ENCODE measurements around the gene CCN6.

The CCN6 gene

DNA sequence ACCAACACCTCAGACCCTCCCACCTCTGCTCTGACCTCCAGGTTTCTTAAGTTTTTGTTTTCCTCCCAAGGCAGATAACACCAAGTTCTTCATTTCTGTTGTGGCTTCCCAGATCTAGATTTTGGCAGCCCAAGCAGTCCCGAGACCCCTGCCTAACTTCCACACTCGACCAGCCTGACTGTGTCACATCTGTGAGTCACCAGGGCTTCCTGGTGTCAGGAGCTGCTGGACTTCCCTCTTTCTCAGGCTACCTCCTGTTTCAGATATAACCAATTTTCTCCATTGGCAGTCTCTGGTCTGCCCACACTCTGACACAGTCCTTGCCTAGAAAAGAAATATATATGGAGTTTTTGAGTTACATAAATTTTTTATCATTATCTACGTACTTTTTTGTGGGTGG, 46.1 kb upstream of the CCN6 start:
- TF ChIP-seq TAF1 (IDR thresholded peaks at IDR 0.05; ENCODE audit: low read depth) = no peak
- TF ChIP-seq RAD21 (IDR thresholded peaks at IDR 0.05; ENCODE audit: low read depth) = no peak
- no peak for TF ChIP-seq FOXM1 (IDR thresholded peaks at IDR 0.05; ENCODE audit: borderline replicate concordance, low read depth)
- TF ChIP-seq TCF12 (IDR thresholded peaks at IDR 0.05; ENCODE audit: low read depth) = no peak
- TF ChIP-seq, protein P1, sequence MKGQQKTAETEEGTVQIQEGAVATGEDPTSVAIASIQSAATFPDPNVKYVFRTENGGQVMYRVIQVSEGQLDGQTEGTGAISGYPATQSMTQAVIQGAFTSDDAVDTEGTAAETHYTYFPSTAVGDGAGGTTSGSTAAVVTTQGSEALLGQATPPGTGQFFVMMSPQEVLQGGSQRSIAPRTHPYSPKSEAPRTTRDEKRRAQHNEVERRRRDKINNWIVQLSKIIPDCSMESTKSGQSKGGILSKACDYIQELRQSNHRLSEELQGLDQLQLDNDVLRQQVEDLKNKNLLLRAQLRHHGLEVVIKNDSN (IDR thresholded peaks at IDR 0.05) = no peak
- no peak for TF ChIP-seq NFIC (IDR thresholded peaks at IDR 0.05)
- TF ChIP-seq CEBPB (IDR thresholded peaks at IDR 0.05) = no peak
- TF ChIP-seq CREB1 (IDR thresholded peaks at IDR 0.05; ENCODE audit: low read depth) = no peak
- TF ChIP-seq EGR1 (IDR thresholded peaks at IDR 0.05) = no peak
- TF ChIP-seq, protein P2, sequence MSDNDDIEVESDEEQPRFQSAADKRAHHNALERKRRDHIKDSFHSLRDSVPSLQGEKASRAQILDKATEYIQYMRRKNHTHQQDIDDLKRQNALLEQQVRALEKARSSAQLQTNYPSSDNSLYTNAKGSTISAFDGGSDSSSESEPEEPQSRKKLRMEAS (IDR thresholded peaks at IDR 0.05) = no peak
- no peak for TF ChIP-seq TEAD4 (IDR thresholded peaks at IDR 0.05)
- TF ChIP-seq YY1 (IDR thresholded peaks at IDR 0.05; ENCODE audit: low read depth) = no peak
- TF ChIP-seq ZBTB7A (IDR thresholded peaks at IDR 0.05; ENCODE audit: low read depth) = no peak
- TF ChIP-seq, protein P3, sequence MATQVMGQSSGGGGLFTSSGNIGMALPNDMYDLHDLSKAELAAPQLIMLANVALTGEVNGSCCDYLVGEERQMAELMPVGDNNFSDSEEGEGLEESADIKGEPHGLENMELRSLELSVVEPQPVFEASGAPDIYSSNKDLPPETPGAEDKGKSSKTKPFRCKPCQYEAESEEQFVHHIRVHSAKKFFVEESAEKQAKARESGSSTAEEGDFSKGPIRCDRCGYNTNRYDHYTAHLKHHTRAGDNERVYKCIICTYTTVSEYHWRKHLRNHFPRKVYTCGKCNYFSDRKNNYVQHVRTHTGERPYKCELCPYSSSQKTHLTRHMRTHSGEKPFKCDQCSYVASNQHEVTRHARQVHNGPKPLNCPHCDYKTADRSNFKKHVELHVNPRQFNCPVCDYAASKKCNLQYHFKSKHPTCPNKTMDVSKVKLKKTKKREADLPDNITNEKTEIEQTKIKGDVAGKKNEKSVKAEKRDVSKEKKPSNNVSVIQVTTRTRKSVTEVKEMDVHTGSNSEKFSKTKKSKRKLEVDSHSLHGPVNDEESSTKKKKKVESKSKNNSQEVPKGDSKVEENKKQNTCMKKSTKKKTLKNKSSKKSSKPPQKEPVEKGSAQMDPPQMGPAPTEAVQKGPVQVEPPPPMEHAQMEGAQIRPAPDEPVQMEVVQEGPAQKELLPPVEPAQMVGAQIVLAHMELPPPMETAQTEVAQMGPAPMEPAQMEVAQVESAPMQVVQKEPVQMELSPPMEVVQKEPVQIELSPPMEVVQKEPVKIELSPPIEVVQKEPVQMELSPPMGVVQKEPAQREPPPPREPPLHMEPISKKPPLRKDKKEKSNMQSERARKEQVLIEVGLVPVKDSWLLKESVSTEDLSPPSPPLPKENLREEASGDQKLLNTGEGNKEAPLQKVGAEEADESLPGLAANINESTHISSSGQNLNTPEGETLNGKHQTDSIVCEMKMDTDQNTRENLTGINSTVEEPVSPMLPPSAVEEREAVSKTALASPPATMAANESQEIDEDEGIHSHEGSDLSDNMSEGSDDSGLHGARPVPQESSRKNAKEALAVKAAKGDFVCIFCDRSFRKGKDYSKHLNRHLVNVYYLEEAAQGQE (IDR thresholded peaks at IDR 0.05; ENCODE audit: low read depth) = no peak
- no peak for TF ChIP-seq EP300 (IDR thresholded peaks at IDR 0.05; ENCODE audit: borderline replicate concordance)

DNA sequence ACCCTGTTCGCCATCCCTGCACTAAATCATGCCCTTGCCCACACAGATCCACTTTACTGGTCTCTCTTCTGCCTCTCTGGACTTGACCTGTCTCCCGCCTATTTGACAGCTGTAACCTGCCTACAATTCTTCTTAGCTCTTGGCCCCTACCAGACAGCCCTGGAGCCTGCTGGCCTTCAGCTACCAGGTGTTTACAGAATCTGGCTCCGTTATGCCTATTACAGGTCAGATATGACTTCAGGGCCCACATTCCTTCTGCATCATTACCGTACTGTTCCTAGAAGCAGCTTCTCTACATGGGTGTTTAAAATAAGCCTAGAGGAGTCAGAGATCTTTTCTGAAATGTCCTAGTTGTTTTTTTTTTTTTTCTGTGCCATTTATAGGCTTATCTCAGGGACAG, 45.4 kb upstream of the CCN6 start:
- TF ChIP-seq, protein P3 (IDR thresholded peaks at IDR 0.05; ENCODE audit: low read depth) = no peak
- TF ChIP-seq TEAD4 (IDR thresholded peaks at IDR 0.05) (no peak), CREB1 (IDR thresholded peaks at IDR 0.05; ENCODE audit: low read depth) (no peak), TAF1 (IDR thresholded peaks at IDR 0.05; ENCODE audit: low read depth) (no peak)
- TF ChIP-seq, protein P2 (IDR thresholded peaks at IDR 0.05) = no peak

DNA sequence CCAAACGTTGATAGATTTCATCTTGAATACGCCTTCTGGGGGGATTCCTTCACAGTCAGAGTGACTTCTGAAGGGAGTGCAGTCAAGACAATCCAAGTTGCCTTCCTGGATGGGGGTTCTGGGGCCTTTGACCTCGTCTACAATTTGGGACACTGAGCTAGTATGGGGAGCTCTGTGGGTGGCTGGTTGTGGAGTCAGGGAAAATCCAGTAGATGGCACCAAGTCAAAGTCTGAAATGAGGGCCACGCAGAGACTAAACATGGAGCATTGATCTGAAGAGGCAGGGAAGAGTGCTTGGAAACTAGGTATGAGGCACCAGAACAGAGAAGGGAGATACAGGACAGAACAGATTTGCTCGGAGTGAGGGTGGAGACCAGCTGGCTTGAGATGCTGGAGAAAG, 43.6 kb upstream of the CCN6 start:
- TF ChIP-seq CREB1 (IDR thresholded peaks at IDR 0.05; ENCODE audit: low read depth) = no peak
- peak; percentile 47; the same call in 1 of the 2 replicates for TF ChIP-seq RAD21 (IDR thresholded peaks at IDR 0.05; ENCODE audit: low read depth)

DNA sequence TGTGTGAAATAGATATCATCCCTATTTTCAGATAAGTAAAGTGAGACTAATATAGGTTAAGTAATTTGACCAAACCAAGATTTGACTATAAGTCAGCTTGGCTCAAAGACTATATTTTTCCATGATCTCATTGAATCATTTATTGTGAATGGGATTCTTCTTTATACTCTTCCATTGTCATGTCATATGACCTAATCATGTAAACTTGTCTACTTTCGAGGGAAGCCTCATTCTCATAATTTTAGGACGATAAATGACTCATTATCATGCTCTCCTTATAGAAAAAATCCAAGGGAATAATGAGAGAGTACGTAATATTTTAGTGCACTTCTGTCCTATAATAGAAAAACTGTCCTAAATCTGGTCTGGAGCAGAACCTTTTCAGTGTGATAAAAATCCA, 40.9 kb upstream of the CCN6 start:
- TF ChIP-seq CREB1 (IDR thresholded peaks at IDR 0.05; ENCODE audit: low read depth) = no peak
- TF ChIP-seq CEBPB (IDR thresholded peaks at IDR 0.05) = no peak
- no peak for TF ChIP-seq ZBTB7A (IDR thresholded peaks at IDR 0.05; ENCODE audit: low read depth)

DNA sequence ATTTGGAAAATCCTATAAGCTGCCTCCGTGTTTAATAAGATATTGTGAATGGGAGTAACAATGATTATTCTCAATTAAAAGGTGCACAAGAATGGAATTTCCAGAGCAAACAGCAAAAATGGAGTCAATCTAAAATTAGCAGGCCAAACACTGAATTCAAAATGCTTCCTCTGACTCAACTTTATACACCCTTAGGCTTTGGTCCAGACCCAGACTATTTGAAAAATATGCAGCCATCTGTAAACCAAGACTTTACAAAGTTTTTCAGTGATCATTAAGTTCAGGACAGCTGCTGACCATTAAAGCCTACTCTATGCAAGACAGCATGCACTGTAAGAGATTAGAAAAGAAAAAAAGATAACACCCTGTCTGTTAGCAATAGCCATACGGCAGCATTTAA, 39.4 kb upstream of the CCN6 start:
- no peak for TF ChIP-seq EGR1 (IDR thresholded peaks at IDR 0.05)
- TF ChIP-seq CEBPB (IDR thresholded peaks at IDR 0.05) = no peak
- no peak for TF ChIP-seq FOXM1 (IDR thresholded peaks at IDR 0.05; ENCODE audit: borderline replicate concordance, low read depth)
- TF ChIP-seq, protein P1 (IDR thresholded peaks at IDR 0.05) = no peak
- no peak for TF ChIP-seq ZBTB7A (IDR thresholded peaks at IDR 0.05; ENCODE audit: low read depth)
- no peak for TF ChIP-seq NFIC (IDR thresholded peaks at IDR 0.05)

DNA sequence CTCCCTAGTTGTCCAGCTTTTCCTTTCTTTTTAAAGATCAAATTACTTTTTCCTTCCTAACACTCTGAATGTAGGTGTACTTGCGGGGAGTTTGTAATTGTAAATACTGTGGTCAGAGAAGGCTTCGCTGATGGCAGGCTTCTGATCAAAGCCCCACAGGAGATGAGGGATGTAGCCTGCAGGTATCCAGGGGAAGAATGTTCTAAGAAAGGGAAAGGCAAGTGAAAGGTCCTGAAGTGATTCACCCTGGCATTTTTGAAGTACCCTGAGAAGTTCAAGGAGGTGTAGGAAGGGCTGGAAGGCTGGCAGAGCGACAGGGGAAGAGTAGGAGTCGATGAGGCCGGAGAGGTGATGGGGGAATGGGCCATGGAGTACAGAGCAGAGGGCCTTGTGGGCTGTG, 38.2 kb upstream of the CCN6 start:
- TF ChIP-seq TEAD4 (IDR thresholded peaks at IDR 0.05) (no peak), FOXM1 (IDR thresholded peaks at IDR 0.05; ENCODE audit: borderline replicate concordance, low read depth) (no peak), YY1 (IDR thresholded peaks at IDR 0.05; ENCODE audit: low read depth) (no peak), TCF12 (IDR thresholded peaks at IDR 0.05; ENCODE audit: low read depth) (no peak), EGR1 (IDR thresholded peaks at IDR 0.05) (no peak), CREB1 (IDR thresholded peaks at IDR 0.05; ENCODE audit: low read depth) (no peak), NFIC (IDR thresholded peaks at IDR 0.05) (no peak), EP300 (IDR thresholded peaks at IDR 0.05; ENCODE audit: borderline replicate concordance) (no peak), RAD21 (IDR thresholded peaks at IDR 0.05; ENCODE audit: low read depth) (no peak), ZBTB7A (IDR thresholded peaks at IDR 0.05; ENCODE audit: low read depth) (no peak), CEBPB (IDR thresholded peaks at IDR 0.05) (no peak), TAF1 (IDR thresholded peaks at IDR 0.05; ENCODE audit: low read depth) (no peak)
- TF ChIP-seq, protein P1 (IDR thresholded peaks at IDR 0.05) = no peak
- TF ChIP-seq, protein P3 (IDR thresholded peaks at IDR 0.05; ENCODE audit: low read depth) = no peak
- TF ChIP-seq, protein P2 (IDR thresholded peaks at IDR 0.05) = no peak

Data from Ishikawa (cell line).